Sciatic nerve (tissue), 1 donor: ENCODE results near the gene GABPB1. TPM values are rescaled to one million over a fixed set of nuclear protein-coding genes. Genes with fewer than 3 reads are reported as not detected.

Experiments
- total RNA-seq: library from RNA; stranded (reverse); fragmentation: NEBNext Ultra II Directional; extraction: Animal tissue kit (Norgen Biotek cat#: 25700); gene quantifications from one replicate; pipeline ENCODE4 v1.2.1, GENCODE V29; 2021
- donor health status: DM: no; HTN: no; CAD: no.

Gene GABPB1
- total RNA-seq, 1 donor from 2014 or later = 17.1 TPM

Other genes starting within 250 kb of the GABPB1 start
- gene ATP8B4, start 236.0 kb downstream of the GABPB1 start, total RNA-seq = 16.5 TPM
- 0.36 TPM for gene SLC27A2, start 173.0 kb downstream of the GABPB1 start, total RNA-seq
- gene HDC, start 89.5 kb downstream of the GABPB1 start, total RNA-seq = 8.1 TPM
- 77.9 TPM for gene USP8, start 69.2 kb upstream of the GABPB1 start, total RNA-seq
- 1.1 TPM for gene USP50, start 191.5 kb upstream of the GABPB1 start, total RNA-seq